ENCODE measurements around the gene SLC19A1.
A peak's percentile ranks its signal among the peaks of the same experiment; 100 is the strongest.

SLC19A1 gene

DNA sequence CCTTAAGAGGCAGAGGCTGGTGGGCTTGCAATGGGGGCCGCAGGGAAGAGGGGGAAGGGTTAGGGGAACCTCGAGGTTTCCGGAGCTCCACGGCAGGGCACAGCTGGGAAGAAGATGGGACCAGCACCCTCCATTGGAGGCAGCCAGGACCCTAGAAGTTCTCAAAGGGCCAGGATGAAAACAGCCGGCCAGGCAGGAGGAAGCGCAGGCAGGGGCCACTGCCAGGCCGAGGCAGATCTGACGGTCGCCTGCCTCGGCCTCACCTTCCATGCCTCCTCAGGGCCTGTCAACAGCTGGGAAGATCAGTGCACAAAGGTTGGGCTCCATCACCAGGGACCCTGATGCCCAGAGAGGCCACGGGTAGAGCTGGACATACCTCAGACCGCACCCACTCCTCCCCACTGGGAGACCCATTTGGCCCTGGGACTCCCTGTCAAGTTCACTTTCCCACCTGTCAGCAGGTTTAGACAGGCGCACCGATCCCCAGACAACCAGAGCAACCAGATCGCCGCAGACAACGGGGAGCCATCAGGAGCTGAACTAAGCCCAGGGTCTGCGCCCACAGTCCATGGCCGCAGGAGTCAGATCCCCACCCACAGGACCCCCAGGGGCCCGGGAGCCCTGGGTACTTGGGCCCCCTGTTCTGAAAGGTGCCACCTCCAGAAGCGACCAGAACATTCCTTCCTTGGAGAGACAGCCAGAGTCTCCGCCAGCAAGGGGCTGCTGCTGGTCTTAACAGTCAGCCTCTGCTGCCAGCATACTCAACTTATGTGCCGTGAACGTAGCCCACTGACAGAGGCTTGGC lies 2.2 kb downstream of the SLC19A1 start:
- intact Hi-C loops (cut with DNase I; ENCODE audit: low total_unique reads), result no loop called here
- Histone ChIP-seq H3K4me3 (no peak overlapping the region), H3K9me3 (no peaks in the 10 kb centered on the region), H3K4me1 (peaks cover 0 to 23% (median 13%) of the 10 kb centered on the region in 4 donors), H3K36me3 (no peaks in the 10 kb centered on the region), H3K27me3 (no peaks in the 10 kb centered on the region), H3K27ac (no peak overlapping the region)
- peak; percentile 15 to 62 for DNase-seq
- TF ChIP-seq, protein P1, sequence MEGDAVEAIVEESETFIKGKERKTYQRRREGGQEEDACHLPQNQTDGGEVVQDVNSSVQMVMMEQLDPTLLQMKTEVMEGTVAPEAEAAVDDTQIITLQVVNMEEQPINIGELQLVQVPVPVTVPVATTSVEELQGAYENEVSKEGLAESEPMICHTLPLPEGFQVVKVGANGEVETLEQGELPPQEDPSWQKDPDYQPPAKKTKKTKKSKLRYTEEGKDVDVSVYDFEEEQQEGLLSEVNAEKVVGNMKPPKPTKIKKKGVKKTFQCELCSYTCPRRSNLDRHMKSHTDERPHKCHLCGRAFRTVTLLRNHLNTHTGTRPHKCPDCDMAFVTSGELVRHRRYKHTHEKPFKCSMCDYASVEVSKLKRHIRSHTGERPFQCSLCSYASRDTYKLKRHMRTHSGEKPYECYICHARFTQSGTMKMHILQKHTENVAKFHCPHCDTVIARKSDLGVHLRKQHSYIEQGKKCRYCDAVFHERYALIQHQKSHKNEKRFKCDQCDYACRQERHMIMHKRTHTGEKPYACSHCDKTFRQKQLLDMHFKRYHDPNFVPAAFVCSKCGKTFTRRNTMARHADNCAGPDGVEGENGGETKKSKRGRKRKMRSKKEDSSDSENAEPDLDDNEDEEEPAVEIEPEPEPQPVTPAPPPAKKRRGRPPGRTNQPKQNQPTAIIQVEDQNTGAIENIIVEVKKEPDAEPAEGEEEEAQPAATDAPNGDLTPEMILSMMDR (IDR thresholded peaks at IDR 0.05), result no peak

DNA sequence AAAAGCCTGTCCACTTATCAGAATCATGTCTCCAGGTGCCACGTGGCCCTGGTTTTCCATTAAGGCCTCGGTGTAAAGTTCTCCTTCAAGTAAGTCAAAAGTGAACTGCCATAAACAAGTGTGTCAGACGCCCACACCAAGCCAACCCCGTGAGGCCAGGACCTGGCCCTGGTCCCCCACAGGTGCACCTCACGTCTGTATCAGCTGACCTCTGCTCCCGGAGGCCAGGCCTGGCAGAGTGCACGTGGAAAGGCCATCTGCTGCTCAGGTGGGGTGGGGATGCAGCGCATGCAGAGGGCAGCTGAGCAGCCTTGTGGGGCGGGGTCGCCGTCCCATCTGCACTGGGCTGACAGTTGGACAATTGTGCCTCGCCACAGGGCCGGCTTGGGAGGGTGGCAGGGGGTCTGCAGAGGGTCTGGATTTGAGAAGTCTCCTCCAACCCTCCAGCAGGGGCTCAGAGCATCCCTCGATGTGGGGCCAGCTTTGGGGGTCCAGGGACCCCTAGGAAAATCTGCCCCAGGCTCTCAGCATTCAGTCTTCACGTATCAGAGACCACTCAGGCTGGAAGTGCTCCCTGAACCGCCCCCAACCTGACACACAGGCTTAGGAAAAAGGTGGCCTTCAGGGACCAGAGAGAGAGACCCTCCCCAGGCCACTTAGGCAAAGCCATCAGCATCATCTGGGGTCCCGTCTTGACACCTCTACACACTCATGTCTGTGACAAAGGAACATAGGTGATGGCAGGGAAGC lies 3.0 kb downstream of the SLC19A1 start:
- H3K9me3 ChIP-seq, result no peaks in the 10 kb centered on the region
- TF ChIP-seq, protein P1 (IDR thresholded peaks at IDR 0.05), result no peak
- DNase-seq, result peak; percentile 18 to 58
- no peaks in the 10 kb centered on the region for H3K36me3 ChIP-seq
- no peaks in the 10 kb centered on the region for H3K27me3 ChIP-seq
- intact Hi-C loops (cut with DNase I; ENCODE audit: low total_unique reads), result no loop called here
- no peak overlapping the region for H3K27ac ChIP-seq
- H3K4me1 ChIP-seq, result peaks cover 0 to 23% (median 13%) of the 10 kb centered on the region in 4 donors
- no peak overlapping the region for H3K4me3 ChIP-seq

DNA sequence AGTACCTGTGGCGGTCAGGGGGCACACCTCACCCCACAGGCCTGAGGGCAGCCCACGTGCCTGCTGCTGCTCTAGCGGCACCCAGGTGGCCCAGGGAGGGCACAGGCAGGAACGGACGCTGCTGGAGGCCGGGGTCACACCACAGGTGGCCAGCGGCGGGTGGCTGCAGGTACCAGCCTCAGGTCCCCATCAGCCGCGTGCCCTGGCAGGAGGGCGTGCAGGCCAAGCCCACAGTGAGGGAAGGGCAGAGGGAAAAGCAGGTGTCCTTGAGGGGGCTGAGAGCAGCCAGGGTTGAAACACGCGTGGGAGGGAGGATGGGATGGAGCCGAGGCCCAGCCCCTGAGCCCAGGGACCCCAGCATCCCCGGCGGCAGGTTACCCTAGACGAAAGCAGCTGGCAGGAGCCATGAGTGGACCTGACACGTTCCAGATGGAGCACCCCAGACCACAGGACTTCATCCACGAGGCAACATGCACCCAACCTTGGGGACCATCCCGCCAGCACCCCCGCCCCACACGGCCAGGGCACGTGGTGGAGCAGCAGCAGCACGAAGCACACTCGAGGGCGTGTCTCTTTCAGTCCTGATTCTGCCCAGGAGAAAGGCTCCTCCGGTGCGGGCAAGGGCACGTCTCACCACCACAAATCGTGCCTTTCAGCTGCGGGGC lies 3.7 kb downstream of the SLC19A1 start:
- Histone ChIP-seq H3K4me1 (peaks cover 0 to 23% (median 13%) of the 10 kb centered on the region in 4 donors), H3K27ac (no peak overlapping the region), H3K9me3 (no peaks in the 10 kb centered on the region), H3K4me3 (no peak overlapping the region), H3K36me3 (no peaks in the 10 kb centered on the region), H3K27me3 (no peaks in the 10 kb centered on the region)
- peak; percentile 14 to 61 for DNase-seq
- intact Hi-C loops (cut with DNase I; ENCODE audit: low total_unique reads), result no loop called here
- TF ChIP-seq, protein P1 (IDR thresholded peaks at IDR 0.05), result no peak

DNA sequence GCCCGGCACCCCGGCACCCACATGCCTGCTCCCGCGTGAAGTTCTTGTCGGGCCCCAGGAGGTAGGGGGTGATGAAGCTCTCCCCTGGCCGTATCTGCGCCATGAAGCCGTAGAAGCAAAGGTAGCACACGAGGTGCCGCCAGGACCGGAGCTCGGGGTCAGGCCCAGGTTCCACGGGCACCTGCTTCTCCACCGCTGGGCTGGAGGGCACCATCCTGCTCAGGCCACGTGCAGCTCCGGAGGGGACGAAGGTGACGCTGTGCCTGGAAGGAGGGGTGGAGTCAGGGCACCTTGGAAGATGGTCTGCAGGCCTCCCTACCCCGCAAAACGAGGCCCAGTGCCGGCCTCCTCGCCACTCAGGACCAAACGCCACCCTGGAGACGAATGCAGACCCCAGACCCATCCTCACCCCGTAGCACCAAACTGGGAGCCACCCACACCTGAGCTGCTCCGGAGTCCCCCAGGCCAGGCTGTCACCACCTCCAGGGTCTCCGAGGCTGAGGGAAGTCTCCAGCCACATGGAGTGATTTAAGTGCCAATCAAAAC lies 4.4 kb downstream of the SLC19A1 start:
- DNase-seq, result peak; percentile 12 to 45
- no peaks in the 10 kb centered on the region for H3K9me3 ChIP-seq
- no peak overlapping the region for H3K27ac ChIP-seq
- TF ChIP-seq, protein P1 (IDR thresholded peaks at IDR 0.05), result no peak
- H3K36me3 ChIP-seq, result no peaks in the 10 kb centered on the region
- H3K27me3 ChIP-seq, result peaks cover 0 to 4% of the 10 kb centered on the region in 2 donors
- peaks cover 0 to 18% (median 12%) of the 10 kb centered on the region in 4 donors for H3K4me1 ChIP-seq
- intact Hi-C loops (cut with DNase I; ENCODE audit: low total_unique reads), result no loop called here
- H3K4me3 ChIP-seq, result no peak overlapping the region

DNA sequence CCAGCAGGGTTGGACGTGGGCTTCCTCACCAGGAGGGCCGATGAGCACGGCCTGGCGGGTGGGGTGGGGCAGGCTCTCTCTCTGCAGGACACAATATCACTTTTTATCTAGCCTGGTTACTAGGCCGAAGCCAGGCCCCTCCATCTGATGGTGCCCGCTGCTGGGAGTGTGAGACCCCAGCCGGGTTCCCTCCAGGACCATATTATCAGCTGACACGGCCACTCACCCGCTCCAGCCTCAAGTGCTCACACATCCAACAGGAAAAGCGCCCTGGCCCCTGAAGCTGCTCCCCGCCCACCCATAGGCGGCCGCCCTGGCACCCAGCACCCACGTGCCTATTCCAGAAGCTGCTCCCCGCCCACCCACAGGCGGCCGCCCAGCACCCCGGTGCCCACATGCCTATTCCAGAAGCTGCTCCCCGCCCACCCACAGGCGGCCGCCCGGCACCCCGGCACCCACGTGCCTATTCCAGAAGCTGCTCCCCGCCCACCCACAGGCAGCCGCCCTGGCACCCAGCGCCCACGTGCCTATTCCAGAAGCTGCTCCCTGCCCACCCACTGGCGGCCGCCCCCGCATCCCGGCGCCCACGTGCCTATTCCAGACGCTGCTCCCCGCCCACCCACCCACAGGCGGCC lies 5.0 kb downstream of the SLC19A1 start:
- H3K36me3 ChIP-seq, result no peaks in the 10 kb centered on the region
- TF ChIP-seq, protein P1 (IDR thresholded peaks at IDR 0.05), result no peak
- intact Hi-C loops (cut with DNase I; ENCODE audit: low total_unique reads), result no loop called here
- peak; percentile 2 to 57 for DNase-seq
- no peak overlapping the region for H3K4me3 ChIP-seq
- H3K4me1 ChIP-seq, result peaks cover 0 to 13% (median 10%) of the 10 kb centered on the region in 4 donors
- no peaks in the 10 kb centered on the region for H3K9me3 ChIP-seq
- peaks cover 0 to 4% of the 10 kb centered on the region in 2 donors for H3K27me3 ChIP-seq
- no peak overlapping the region for H3K27ac ChIP-seq

All from tibial artery (tissue), 4 donors.